Kidney glomerular epithelial cell (primary cell): Measurements from ENCODE around the gene ARNT2.

ENCODE experiments used
- DNase-seq: peaks from one replicate; lab custom pipeline; 2025; lab: John Stamatoyannopoulos, UW

Gene ARNT2

DNA sequence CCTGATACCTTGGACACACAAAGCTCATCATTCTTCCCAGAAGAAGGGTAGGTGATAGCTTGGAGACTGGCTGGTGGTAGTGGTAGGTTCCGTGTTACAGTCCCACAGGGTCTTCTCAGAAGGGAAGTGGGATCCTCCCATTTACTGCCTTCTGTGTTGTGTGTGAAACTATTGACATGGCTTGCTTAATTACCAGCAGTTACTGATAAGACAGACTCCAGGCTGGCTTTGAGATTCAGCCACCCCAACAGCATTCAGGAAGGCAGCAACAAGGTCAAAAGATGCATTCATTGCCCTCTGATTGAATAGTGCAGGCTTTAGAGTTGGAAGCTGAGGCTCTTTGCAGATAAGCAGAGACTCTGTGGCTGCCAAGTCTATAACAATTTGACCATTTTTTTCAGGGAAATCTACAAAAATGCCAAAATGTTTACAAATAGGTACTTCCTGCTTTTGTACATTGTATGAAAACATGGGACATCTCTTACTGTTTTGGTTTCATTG is 7.7 kb downstream of the ARNT2 start:
- no peak for DNase-seq

DNA sequence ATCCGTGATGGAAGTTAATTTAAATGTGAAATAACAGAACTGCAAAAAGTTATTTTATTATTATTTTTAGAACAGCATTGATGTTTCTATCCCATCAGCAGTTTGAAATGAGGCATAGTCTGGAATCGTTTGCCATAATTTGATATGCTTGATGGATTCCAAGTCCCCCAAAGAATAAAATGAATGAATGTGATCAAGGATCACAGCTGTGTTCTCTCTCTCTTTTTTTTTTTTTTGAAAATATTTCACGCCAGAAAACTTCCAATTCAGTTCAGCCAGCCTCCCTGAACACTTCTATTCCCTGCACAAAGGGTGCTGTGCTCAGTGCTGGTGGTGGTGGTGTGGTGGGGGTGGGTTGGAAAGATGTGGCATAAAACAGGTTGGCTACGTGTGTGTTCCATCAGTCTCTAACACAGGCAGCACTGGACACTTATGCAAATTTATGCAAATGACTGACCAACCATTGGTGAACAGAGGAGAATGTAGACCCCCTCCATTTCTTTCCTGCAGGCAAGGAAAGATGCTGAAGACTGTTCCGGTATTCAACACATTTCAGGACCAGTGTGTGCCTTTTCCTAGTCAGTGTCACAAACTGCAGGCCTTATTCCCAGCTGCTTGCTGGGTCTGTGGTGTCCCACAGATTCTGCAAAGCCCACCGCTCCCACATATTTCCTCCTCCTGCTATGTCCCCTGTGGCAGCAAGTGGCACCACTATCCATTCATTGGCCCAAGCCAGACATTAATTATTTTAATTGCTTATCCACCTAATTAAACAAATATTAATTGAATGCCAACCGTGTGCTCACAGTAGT is 10.6 kb downstream of the ARNT2 start:
- no peak for DNase-seq

DNA sequence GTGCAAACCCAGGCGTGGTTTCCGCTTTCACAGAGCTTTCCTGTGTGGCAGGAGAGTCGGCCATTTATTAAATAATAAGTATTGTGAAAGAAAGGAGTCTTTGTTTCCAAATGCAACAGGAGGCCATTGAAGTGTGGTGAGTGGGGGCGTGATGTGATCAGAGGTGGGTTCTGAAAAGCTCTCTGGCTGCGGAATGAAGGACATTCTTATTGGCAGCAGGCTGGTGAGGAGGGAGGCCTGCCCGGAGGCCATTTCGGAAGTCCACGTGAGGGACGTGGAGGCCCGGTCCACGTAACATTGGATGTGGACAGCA is 11.1 kb downstream of the ARNT2 start:
- DNase-seq, result no peak

DNA sequence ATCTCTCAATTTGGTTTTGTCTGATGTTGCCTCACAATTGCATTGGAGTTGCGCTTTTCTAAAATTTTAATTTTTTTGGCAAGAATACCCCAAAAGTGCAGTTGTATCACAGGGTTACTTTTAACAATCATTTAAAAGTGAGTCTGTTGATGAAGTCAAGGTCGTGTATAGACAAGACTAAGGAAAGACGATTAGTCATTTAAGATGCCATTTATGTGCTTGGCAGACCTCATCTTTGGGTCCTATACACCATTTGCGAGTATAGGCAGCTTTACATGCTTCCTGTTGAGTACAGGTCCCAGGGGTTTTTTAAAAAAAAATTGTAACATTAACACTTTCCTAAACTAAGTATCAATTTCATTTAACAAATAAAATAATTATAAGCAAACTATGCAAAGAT is 12.5 kb downstream of the ARNT2 start:
- no peak for DNase-seq

DNA sequence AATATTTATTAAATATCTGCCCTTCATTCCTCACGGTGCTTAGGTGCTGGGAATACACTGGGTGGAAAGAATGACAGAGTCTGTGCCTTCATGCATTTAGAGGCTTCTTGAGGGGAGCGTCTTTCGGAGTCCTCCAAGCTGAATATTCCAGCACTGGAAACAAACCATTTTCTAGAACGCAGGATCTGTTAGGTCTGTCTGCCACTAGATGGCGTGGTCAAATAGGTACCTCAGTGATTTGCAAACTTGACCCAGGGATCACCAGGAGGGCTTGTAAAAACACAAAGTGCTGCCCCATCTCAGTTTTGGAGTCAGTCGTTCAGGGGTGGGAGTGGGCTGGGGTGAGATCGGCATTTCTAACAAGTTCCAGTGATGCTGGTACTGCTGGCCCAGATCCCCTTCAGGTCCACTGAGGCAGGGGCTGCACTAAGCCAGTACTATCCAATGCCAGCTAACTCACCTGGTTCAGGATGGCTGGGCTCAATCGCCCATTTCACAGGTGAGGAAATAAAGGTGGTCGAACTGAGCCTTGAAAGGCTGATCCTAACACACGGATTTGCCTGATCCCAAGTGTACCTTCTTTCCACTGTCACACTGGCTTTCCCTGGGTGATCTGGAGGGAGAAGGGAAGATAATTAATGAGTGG is 14.8 kb downstream of the ARNT2 start:
- peak; percentile 36 for DNase-seq

DNA sequence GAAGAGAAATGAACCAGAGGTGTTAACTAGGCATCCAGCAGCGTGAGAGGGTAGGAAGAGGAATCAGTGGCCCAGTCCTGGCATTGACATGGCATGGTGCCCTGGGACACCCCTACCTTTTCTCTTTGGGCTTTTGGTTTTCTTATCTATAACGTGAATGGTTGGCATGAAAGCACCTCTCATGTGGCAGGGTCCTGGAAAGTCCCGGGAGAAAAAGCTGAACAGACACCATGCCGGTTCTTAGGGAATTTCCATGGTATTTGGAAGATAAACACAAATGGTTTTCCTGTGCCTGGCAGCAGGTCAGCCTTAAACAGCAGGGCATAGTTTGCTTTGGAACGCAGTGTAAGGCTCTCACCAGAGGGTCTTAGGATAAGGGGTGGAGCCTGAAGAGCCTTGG is 15.4 kb downstream of the ARNT2 start:
- peak; percentile 66 for DNase-seq

DNA sequence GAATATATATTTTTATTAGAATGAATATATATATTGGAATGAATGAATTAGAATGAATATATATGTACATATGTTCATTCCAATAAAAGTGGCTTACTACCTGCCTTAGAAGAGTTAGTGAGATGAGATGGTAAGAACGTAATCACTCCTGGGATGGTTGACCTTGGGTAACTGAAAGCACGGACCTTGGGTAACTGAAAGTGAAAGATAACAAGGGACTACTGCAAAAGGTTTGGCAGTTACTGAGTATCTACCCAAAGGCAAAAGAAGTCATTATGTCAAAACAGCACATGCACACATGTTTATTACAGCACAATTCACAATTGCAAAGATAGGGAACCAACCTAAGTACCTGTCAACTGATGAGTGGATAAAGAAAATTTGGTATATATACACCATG is 16.5 kb downstream of the ARNT2 start:
- DNase-seq, result no peak

DNA sequence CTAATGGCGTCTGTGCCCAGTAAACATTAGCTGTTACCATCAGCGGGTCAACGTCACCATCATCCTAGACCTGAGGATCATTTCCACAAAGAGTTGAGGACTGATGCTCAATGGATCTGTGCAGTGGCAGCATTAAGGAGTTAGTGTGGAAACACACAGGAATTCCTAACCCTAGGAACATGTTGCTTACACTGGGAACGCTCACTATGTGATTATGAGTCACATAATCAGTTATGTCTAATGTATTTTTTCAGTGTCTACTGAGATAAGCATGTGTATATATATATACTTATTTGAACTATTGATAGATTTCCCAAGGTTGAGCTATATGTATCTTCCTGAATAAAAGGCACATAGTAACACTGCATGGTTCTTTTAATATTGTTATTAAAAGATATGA is 19.0 kb downstream of the ARNT2 start:
- peak; percentile 34 for DNase-seq

DNA sequence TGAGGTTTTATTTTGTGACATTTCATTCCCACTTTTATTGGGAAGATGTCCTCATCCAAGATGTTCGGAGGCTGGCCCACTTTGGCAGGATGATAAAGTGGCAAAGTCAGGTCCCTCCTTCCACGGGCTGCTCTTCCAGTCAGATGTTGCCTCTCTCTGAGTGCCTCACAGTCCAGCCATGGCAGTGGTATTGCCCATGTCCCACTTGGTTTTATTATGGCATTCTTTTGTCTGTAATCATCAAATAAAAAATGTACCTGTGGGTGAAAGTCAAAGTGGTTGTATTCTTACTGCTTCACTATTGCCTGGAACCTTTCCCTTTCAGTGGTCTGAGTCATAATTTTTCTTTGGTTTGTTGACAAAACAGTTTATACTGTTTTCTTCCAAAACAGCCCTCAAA is 20.2 kb downstream of the ARNT2 start:
- DNase-seq, result peak; percentile 52

DNA sequence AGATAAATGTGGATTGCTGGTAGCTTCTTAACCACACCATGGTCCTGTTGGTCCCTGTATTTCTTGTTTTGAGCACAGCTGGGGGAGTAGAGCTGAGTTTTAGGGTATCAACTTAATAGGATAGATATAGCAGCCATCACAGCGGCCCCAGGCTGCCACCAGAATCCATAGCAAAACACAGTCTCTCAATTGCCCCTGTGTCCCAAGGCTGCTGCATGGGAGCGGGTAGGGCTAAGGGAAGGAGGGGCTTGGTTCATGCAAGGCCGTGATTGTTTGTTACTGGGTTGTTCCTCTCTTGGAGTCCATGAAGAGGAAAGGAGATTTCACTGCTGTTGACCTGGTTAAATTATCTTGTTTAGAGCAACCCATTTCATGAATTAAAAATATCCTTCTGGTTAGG is 22.1 kb downstream of the ARNT2 start:
- no peak for DNase-seq

DNA sequence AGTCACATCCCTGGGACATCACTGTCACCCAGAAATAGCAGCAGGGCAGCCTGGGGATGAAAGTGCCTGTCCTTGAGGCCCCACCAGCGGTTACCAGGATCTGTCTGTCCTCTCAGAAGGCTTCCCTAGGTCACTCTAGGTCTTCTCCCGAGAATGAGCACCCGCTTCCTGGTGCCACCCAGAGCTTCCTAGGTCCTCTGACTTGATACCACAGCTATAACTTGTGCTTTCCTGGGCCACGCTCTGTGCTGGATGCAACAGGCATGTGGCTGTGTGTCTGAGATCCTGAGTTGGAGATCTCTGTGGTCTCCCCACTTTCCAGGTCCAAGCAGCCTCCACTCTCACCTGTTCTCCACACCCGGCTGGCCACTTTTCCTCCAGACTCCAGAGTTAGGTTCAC is 25.8 kb downstream of the ARNT2 start:
- DNase-seq, result no peak

DNA sequence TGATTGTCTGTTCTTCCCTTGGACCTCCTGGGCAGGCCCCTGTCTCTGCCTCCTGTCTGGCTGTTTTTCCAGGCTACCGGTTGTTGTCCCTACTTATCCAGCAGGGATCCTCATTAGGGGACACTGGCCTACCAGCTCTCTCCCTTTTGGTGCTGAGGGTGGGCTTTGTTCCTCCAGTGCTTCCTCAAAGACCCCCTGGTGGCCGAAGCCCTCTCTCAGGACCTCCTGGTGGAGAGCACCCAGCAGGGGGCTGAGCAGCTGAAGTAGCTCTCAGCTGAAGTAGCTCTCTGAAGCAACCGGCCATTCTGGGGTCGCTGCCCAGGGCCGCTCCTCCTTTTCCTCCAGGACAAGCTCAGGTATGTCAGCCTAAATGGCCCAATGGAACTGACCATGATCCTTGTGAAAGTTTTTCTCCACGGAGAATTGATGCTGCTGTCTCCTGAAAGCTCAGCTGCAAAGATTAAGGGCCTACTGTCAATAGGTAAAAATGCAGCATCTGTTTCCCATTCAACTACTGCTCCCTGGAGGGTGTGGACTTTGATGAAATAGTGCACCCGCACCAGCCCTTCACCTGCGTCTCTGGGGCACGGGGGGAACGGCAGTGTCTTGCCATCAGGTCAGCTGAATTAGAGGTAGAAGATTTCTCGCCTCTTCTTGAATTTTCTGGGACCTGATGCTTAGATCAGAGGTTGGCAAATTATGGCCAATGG is 27.6 kb downstream of the ARNT2 start:
- no peak for DNase-seq

DNA sequence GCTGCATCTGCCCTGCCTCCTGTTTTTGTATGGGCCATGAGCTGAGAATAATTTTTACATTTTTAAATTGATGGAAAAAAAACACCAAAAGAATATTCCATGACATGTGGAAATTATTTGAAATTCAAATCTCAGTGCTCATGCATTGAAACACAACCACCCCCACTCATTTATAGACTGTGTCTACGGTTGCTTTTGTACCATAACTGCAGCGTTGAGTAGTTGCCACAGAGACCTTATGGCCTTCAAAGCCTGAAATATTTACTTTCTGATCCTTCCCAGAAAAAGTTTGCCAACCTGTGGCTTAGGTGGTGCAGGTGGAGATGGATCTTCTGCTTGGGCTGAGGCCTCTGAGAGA is 28.1 kb downstream of the ARNT2 start:
- no peak for DNase-seq

DNA sequence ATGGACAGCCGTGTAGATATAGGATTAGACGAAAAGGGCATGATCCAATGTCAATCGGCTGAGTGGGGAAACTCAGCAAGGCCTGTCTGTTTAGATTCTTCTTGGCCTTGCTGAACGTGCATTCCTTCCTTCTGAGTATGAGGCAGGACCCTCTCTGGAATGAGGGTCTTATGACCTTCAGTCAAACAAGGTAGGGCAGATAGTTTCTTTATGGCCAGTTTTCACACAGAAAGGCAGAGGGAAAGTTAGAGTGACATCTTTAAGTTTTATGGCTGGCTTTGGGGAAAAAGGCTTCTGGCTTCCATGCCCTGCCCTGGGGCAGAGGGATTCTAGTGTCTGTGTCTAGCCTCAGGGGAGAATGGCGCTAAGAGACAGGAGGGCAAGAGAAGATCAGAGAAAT is 29.7 kb downstream of the ARNT2 start:
- no peak for DNase-seq

DNA sequence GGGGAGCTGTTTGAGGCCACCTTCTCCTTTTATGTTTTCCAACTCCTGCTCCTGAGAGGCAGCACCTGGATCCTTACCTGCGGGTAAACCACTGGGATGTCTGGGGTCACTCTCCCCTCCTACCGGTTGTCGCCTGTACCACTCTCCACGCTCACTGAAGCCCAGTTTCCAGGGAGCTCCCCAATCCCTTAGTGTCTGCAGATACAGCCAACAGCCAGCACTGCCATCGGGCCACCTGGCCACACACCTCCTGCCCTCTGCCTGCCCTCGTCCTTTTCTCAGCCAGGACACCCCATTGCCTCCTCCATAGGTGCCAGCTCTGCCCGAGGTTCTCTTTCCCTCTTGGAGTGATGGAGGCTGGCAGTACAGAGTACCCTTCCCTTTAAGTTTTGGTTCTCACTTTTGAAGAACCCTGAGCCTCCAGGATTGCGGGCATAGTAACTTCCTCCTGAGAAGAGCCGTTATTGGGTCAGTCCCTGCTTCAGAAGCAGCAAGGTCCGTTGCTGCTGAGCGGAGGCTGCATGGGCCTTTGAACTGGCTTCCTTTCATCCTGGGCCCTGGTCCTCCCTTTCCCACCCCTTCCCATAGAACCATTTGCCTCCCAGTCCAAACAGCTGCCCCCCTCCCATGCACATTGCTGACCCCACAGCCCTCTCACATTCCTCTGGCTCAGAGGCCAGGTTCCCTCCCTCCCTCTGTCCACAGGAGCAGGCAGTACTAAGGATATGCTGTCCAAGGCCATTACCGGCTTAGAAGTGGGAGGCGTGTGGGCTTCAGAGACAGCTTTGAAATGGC is 30.9 kb downstream of the ARNT2 start:
- DNase-seq, result peak; percentile 64

DNA sequence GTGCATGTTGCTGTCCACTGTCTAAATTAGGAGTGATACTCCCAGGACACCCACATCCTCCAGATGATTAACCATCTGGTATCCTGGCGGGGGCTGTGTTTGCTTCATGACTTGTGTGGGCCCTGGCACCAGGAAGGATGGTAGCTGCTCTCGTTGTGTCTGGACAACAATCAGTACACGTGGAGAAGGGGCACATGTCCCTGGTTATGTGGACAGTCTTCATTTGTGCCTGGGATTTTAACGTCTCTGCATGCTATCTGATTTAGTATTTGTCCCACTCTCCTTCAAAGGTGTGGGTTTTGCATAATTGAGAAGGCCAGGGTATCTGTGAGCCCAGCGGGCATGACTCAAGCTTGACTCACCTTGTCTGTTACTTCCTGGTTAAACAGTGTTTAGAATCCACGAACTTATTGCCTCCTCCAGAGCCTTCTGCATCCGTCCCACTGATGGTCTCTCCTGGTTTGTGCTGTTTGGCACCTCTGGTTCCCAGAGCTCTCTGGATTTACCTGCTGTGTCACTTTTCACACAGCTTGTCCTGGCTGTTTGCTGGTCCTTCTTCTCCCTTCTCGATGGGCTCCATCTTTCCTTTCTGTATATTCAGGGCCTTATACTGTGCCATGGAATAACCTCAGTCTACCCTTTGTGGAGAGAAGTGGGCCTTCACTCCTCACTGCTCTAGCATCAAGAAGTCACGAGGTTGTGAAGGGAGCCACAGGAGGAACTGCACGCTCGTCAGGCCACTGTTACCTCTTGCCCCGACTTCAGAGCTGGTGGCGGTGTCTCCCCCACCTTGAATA is 32.5 kb downstream of the ARNT2 start:
- DNase-seq, result peak; percentile 87

DNA sequence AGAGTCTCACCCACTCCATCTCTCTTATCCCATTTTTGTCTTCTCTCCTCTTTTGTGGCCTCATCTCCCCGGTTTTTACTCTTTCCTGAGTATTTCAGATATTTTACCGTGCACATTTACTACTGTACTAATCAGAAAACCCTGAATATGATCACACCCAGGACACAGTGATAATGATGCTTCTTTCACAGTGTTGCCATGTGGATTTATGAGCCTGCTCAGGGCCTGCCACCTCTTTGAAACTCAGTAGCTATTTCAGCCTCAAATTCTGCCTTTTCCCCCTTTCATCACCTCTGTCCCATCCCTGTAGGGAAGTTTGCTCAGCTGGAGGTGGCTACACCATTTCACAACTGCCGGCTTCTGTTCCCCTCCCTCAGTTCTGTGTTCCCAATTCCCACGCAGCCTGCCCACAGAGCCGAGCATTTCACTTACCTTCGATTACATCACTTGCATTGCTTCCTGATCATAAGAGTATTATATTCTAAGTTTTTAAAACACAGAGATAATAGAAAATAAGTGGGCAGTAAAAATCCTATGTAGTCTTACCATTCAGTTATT is 33.2 kb downstream of the ARNT2 start:
- peak; percentile 16 for DNase-seq

DNA sequence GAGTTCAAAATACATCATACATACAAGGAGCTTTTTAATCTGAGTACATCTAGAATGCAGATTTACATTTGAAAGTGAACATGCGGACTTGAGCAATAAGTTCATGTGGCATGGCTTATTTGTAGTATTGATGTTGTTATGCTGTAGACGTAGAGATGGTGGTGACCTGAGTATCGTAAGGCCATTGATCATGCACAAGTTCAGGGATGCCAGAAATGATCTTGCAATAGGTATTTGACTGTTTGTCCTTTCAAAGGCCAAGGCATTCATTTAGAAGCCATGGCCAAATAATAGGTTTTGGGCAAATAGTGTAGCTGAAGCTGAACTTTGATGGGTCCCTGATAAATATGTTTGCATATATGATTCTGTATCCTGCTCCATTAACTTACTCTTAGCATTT is 35.0 kb downstream of the ARNT2 start:
- no peak for DNase-seq

DNA sequence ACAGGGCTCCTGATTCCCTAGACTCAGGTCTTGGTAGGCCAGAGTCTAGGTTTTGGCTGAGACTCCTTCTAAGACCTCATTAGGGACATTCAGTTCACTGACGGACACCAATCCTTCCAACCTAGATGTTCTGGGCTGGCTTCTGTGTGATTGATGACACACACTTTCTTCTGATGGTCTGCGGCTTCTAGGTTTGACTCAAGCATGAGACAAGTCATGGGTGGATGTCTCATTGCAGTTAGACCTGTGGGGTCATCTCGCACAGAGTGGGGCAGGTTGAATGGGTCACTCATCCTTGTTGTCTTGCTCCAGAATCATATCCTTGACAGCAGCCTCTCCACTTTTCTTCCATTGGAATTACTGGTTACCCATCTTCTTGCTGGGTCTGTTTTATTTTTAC is 35.8 kb downstream of the ARNT2 start:
- DNase-seq, result no peak

DNA sequence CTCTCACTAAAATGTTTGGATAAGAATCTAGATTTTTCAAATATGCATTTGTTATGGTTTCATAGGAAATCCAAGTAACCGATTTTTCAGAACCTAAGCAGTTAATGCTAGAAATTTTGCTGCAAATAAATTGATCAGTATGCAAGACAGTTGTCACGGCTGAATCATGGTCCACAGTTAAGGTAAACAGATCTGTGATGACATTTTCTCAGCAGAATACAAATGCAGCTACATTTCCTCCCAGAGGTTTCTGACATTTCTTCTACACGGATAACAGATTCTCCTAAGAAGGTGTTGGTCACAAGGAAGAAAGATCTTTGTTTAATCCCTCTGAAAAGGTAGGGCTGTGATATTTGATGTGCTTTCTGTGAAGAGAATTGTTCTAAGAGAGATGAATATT is 36.9 kb downstream of the ARNT2 start:
- DNase-seq, result no peak

DNA sequence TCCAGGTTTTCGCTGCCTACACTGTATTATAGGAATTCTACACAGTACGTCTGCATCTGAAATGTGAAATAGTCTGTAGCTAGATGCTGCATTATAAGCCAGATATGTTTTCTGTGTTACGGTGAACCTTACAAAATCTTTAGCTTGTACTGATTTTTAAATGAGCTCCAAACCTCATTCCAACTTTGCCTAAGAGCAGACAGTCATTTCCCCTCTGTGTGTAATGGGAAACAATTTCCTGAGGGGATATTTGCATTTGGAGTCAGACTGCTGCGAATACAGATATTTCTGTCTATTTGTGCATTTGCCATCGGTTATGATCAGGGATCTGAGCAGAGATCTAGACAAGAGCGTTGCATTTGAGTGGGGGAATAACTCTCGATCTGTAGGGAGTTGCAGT is 37.5 kb downstream of the ARNT2 start:
- DNase-seq, result no peak
